Fibroblast of lung (primary cell): Measurements from ENCODE around the gene ICE1.

Experiments
- EZH2 ChIP-seq: IDR thresholded peaks from 2 replicates; pipeline ENCODE4 v1.5.1; 2012; ENCODE audit warnings: low read length, control low read depth, mild to moderate bottlenecking; ENCODE audit errors: missing control alignments
- TF ChIP-seq, protein P1 (sequence below), 2 donors: IDR thresholded peaks in 1 of 2; conservative IDR thresholded peaks in 1 of 2; 1 replicate in 1 of 2; 2 replicates in 1 of 2; pipeline ENCODE4 v1.5.1; 2011 to 2012; ENCODE audit warnings: low read length in 2 of 2, control low read depth in 1 of 2, inconsistent platforms in 1 of 2, low read depth in 1 of 2, mild to moderate bottlenecking in 1 of 2

DNA sequence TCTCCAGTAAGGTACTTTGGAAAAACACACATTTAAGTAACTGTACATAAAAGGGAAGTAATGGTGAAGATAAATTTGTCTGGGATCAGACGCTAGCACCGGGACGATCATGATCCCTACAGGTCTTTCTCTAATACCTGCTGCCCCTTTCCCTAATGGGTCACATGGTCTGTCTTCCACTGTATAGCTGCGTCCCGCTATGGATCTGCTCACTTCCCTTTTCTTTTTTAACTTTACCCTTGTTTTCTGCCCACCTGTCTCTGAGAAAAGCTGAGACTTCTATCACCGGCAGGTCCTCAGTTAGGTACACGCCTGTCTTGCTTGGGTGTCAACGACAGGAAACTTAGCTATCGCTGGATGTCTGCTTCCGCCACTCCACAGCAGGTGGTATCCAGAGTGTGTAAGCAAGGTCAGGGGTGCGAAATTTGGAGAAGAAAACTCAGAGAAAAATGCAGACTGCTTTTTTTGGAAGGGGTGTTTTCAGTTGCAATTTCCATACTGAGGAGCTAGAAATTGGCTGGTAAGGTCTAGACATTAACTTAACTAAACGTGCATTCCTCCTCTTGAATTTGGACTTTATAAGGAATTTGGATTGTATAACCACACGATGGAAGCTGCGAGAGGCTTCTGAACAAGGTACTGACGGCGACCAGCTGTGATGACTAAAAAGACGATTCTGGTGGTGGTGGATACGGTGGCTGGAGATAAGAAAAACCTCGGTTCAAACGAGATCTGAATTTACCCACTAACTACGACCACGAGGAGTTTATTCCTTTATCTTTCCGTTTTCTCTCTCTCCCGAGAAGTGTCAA, 1.1 kb upstream of the ICE1 start:
- TF ChIP-seq, protein P1, sequence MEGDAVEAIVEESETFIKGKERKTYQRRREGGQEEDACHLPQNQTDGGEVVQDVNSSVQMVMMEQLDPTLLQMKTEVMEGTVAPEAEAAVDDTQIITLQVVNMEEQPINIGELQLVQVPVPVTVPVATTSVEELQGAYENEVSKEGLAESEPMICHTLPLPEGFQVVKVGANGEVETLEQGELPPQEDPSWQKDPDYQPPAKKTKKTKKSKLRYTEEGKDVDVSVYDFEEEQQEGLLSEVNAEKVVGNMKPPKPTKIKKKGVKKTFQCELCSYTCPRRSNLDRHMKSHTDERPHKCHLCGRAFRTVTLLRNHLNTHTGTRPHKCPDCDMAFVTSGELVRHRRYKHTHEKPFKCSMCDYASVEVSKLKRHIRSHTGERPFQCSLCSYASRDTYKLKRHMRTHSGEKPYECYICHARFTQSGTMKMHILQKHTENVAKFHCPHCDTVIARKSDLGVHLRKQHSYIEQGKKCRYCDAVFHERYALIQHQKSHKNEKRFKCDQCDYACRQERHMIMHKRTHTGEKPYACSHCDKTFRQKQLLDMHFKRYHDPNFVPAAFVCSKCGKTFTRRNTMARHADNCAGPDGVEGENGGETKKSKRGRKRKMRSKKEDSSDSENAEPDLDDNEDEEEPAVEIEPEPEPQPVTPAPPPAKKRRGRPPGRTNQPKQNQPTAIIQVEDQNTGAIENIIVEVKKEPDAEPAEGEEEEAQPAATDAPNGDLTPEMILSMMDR (conservative IDR thresholded peaks at IDR 0.05 in 1 of 2, IDR thresholded peaks at IDR 0.05 in 1 of 2; ENCODE audit: low read depth in 1 of 2, low read length in 2 of 2), result no peak
- TF ChIP-seq EZH2, result no peak
